Right ventricle myocardium inferior (tissue), 1 donor: ENCODE results near the gene ATP6V1F. TPM values are rescaled to one million over a fixed set of nuclear protein-coding genes. Genes with fewer than 3 reads are reported as not detected.
"Not testable (repeated sequence)": the region's sequence is repeated elsewhere in the genome, so short reads cannot be mapped to it uniquely, and the experiment has no call there.

Source experiments
- ATAC-seq: fragments of 200-7000 bp; cut with Tn5 transposase; one replicate; pipeline ENCODE4 v1.9.1; 2020; ENCODE audit warnings: mild to moderate bottlenecking, moderate library complexity
- DNase-seq: peaks from one replicate; pipeline ENCODE4 v3.0.0; 2021; ENCODE audit errors: missing footprints
- intact Hi-C: fragments of 100-400 bp; cut with DNase I; formaldehyde crosslinking; loops from one replicate; pipeline ENCODE4 v1.11.0; 2022
- total RNA-seq: library from RNA; stranded (reverse); fragmentation: NEBNext Ultra II Directional; extraction: Animal tissue kit (Norgen Biotek cat#: 25700); gene quantifications from one replicate; pipeline ENCODE4 v1.2.1, GENCODE V29; 2021
- donor health status: DM: no; HTN: yes; CAD: no; lungs with severe emphysema.

Gene ATP6V1F
- total RNA-seq, 1 donor from 2014 or later = 128 TPM

- ATAC-seq (peak; percentile 38), DNase-seq (peak; percentile 25)
- intact Hi-C loops = loop anchor here (5.0 to 10.0 kb wide), 2 partner anchors 188 to 310 kb away; no protein-coding TSS in a partner anchor
Observed at GRCh38 chr7:128904381-128905197, 41.9 kb downstream of the ATP6V1F start.

- no peak for ATAC-seq
- peak; percentile 15 for DNase-seq
- intact Hi-C loops = loop anchor here (10.0 kb wide), 1 partner anchor 309 kb away; no protein-coding TSS in a partner anchor
Observed at GRCh38 chr7:128906001-128906765, 43.5 kb downstream of the ATP6V1F start.

- intact Hi-C loops = loop anchor here (10.0 kb wide), 1 partner anchor 308 kb away; no protein-coding TSS in a partner anchor
- ATAC-seq = no peak
- peak; percentile 46 for DNase-seq
Observed at GRCh38 chr7:128906766-128907559, 44.3 kb downstream of the ATP6V1F start.

GRCh38 chr7:128908750-128909624, 46.3 kb downstream of the ATP6V1F start:
- intact Hi-C loops = loop anchor here (10.0 kb wide), 1 partner anchor 306 kb away; no protein-coding TSS in a partner anchor
- ATAC-seq (no peak), DNase-seq (no peak)

- DNase-seq = peak; percentile 62
- no peak for ATAC-seq
- intact Hi-C loops = loop anchor here (10.0 kb wide), 1 partner anchor 305 kb away; no protein-coding TSS in a partner anchor
Observed at GRCh38 chr7:128909625-128910568, 47.2 kb downstream of the ATP6V1F start.

- no peak for ATAC-seq
- intact Hi-C loops = no loop called here
- DNase-seq = peak; percentile 62
Observed at GRCh38 chr7:128910569-128910945, 47.9 kb downstream of the ATP6V1F start, which contains the start of gene KCP. TSS of gene KCP (minus strand) at chr7:128910709. CDS start at chr7:128910676, 33 bp downstream.

- ATAC-seq (peak; percentile 45), DNase-seq (peak; percentile 70)
- intact Hi-C loops = no loop called here
Observed at GRCh38 chr7:128911423-128912031, 48.9 kb downstream of the ATP6V1F start.

GRCh38 chr7:128912281-128912680, 49.6 kb downstream of the ATP6V1F start:
- DNase-seq (peak; percentile 23), ATAC-seq (no peak)
- intact Hi-C loops = no loop called here

GRCh38 chr7:128912709-128913495, 50.2 kb downstream of the ATP6V1F start:
- ATAC-seq, intact Hi-C loops: not testable (repeated sequence)
- DNase-seq = peak; percentile 30

- ATAC-seq (no peak), DNase-seq (peak; percentile 62)
- intact Hi-C loops = no loop called here
Observed at GRCh38 chr7:128913870-128914565, 51.4 kb downstream of the ATP6V1F start.

- DNase-seq (peak; percentile 14), ATAC-seq (no peak)
- intact Hi-C loops = no loop called here
Observed at GRCh38 chr7:128914566-128915151, 52.0 kb downstream of the ATP6V1F start.

GRCh38 chr7:128915271-128915819, 52.7 kb downstream of the ATP6V1F start:
- intact Hi-C loops = no loop called here
- DNase-seq = peak; percentile 31

More at GRCh38 chr7:128915271-128915819, 52.7 kb downstream of the ATP6V1F start:
- no peak for ATAC-seq
